Measurements from ENCODE around the gene PDHA2.
"Not testable (repeated sequence)": the region's sequence is repeated elsewhere in the genome, so short reads cannot be mapped to it uniquely, and the experiment has no call there.

Gene PDHA2

DNA sequence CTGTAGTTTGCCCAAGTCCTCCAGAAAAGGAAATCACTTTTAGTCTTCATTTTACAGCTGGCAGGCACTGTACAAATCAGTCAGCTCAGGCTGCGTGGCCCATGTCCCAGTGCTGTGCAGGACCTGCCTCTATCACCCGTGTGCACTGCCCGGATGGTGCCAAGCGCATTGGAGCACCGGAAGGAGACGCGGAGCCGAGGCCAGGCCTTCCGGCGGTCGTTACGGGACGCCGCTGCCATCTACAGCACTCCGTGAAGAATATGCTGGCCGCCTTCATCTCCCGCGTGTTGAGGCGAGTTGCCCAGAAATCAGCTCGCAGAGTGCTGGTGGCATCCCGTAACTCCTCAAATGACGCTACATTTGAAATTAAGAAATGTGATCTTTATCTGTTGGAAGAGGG, at the start of gene PDHA2:
Gene PDHA2 (plus strand): TSS at position 203 of the 400 bp plus-strand sequence. CDS start 58 bp downstream, at position 261.
- H3K9me3 Mint-ChIP-seq, result peaks cover 4 to 6% of the 10 kb centered on the region in 2 donors
- H3K27me3 Mint-ChIP-seq, result no peaks in the 10 kb centered on the region
- DNase-seq (no peak), ATAC-seq (replicated peaks) (no peak)
- H3K4me1 Mint-ChIP-seq, result no peaks in the 10 kb centered on the region
- peaks cover 0 to 2% of the 10 kb centered on the region in 2 donors for H3K36me3 Mint-ChIP-seq
- no peak within 1 kb of the TSS for H3K27ac Mint-ChIP-seq
- no peak within 1 kb of the TSS for H3K4me3 Mint-ChIP-seq

DNA sequence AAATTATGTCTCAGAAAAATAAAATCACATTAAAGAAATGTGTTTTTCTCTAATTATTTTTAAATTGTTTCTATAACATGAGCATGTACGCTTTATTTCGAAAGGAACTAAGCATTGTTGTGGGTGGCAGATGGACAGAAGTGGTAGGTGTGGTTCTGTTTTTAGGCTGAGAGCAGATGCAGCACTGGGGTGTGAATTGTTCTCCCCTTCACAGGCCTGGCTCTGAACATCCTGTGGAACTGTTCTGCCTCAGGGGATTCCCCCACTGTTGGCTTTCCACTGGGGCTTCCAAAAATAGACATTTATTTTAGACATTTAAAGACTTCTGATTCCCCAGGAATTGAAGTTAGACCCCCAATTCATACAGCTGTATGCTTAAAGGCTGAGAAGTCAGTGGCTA, 41.9 kb upstream of the PDHA2 start:
- no peak overlapping the region for H3K27ac Mint-ChIP-seq
- H3K9me3 Mint-ChIP-seq, result peaks cover 0 to 1% of the 10 kb centered on the region in 2 donors
- no peak for DNase-seq
- H3K4me3 Mint-ChIP-seq, result no peak overlapping the region
- no peaks in the 10 kb centered on the region for H3K36me3 Mint-ChIP-seq
- peak; percentile 36 to 59 for ATAC-seq (replicated peaks)
- H3K27me3 Mint-ChIP-seq, result no peaks in the 10 kb centered on the region
- H3K4me1 Mint-ChIP-seq, result no peaks in the 10 kb centered on the region

DNA sequence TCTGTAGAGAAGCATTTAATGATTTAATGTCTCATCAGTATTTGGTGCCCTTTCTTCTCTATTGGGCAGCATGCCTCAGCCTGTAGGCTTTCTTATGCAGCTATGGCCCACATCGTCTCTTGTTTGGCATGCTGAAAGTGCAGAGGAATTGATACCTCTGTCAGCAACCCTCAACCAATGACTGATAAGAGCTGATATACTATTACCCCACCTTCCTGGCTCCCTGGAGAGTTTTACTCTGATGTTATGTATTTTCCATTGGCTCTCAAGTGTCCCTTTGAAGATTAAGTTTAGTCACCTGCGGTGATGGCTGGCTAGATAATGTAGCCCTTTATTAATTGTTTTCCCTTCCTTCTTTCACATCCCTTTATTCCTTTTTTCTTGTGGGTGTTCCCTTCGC, 41.2 kb upstream of the PDHA2 start:
- Mint-ChIP-seq H3K9me3 (peaks cover 0 to 1% of the 10 kb centered on the region in 2 donors), H3K4me1 (no peaks in the 10 kb centered on the region), H3K4me3 (no peak overlapping the region), H3K36me3 (no peaks in the 10 kb centered on the region), H3K27ac (no peak overlapping the region), H3K27me3 (no peaks in the 10 kb centered on the region)
- ATAC-seq (replicated peaks) (no peak), DNase-seq (no peak)

DNA sequence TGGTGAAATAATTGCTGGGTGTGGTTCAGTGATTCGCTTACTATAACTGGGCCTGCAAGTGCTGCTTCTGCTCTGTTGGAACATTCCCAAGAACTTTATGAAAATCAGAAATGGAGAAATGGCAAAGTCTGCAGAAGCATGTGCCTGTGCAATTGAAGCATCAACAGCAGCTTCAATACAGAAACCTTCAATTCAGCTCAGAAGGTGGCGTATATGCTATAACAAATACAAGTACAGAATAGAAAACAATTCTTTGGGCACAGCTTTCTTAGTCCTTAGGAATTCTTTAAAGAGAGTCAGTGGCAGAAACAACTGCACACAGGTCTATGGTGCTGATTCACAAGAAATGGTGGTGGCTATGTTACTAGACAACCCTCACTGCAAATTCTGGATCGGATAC, 18.0 kb upstream of the PDHA2 start:
- H3K27ac Mint-ChIP-seq, result no peak overlapping the region
- DNase-seq (no peak), ATAC-seq (replicated peaks) (no peak)
- no peaks in the 10 kb centered on the region for H3K4me1 Mint-ChIP-seq
- H3K4me3 Mint-ChIP-seq, result no peak overlapping the region
- H3K27me3 Mint-ChIP-seq, result no peaks in the 10 kb centered on the region
- H3K9me3 Mint-ChIP-seq, result no peaks in the 10 kb centered on the region
- no peaks in the 10 kb centered on the region for H3K36me3 Mint-ChIP-seq

DNA sequence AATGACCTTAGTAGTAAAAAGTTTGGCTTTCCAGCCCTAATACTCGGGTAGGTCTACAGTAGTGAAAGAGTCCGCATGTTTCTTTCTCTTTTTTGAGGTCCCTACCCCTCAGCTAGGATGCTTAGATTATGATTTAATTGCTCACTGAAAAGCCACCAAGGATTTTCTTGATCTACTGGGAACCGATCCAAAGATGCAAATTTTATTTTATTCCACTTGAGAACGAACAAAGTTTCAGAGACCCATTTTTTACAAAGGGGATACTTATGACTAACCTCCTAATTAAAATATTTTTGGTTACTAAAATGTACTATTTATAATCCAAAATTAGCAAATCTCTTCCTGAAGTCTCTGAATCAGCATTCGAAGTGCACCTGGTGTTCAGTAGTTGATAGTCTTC, 14.3 kb upstream of the PDHA2 start:
- no peak for DNase-seq
- H3K4me3 Mint-ChIP-seq, result no peak overlapping the region
- no peaks in the 10 kb centered on the region for H3K36me3 Mint-ChIP-seq
- no peak overlapping the region for H3K27ac Mint-ChIP-seq
- H3K4me1 Mint-ChIP-seq, result no peaks in the 10 kb centered on the region
- H3K27me3 Mint-ChIP-seq, result no peaks in the 10 kb centered on the region
- H3K9me3 Mint-ChIP-seq, result peaks cover 0 to 2% of the 10 kb centered on the region in 2 donors
- ATAC-seq (replicated peaks), result no peak

DNA sequence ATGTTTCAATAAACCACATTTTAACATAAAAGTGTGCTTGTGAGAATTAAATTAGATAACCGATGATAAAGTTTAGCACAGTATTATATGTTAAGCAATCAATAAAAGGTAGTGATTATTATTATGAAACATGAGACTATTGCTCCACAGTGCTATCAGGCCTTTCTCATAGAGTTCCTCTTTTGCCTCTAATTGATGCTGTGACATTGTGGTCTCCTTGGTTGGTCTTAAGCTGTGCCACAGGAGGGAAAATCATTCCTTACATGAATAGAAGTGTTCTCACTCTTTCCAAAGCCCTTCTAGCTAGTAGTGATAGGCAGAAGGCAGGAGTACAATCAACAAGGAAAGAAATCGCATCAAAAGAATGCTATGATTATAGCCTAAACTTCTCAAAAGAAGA, 9.2 kb upstream of the PDHA2 start:
- no peaks in the 10 kb centered on the region for H3K27me3 Mint-ChIP-seq
- peaks cover 0 to 2% of the 10 kb centered on the region in 2 donors for H3K9me3 Mint-ChIP-seq
- no peak for DNase-seq
- no peak for ATAC-seq (replicated peaks)
- no peak overlapping the region for H3K27ac Mint-ChIP-seq
- H3K36me3 Mint-ChIP-seq, result no peaks in the 10 kb centered on the region
- H3K4me3 Mint-ChIP-seq, result no peak overlapping the region
- H3K4me1 Mint-ChIP-seq, result no peaks in the 10 kb centered on the region

DNA sequence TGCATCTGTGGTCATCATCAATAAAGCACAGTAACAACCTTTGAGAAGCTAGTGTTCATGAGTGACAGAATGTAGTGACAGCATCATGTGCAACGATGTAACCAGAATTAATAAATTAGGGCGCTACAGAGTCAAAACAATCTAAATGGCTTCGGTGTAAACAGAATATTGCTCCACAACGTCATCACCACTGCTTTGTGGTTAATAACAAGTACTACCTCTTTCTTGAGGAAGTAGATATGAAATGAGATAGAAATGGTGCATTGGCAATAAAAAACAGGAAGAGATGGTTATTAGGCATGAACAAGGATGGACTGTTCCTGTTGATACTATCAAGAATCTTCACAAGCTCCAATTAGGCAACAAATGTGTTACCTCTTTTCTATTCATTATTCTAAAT, 8.7 kb upstream of the PDHA2 start:
- DNase-seq (no peak), ATAC-seq (replicated peaks) (no peak)
- no peak overlapping the region for H3K4me3 Mint-ChIP-seq
- H3K27ac Mint-ChIP-seq, result no peak overlapping the region
- H3K4me1 Mint-ChIP-seq, result no peaks in the 10 kb centered on the region
- H3K9me3 Mint-ChIP-seq, result peaks cover 0 to 2% of the 10 kb centered on the region in 2 donors
- H3K27me3 Mint-ChIP-seq, result no peaks in the 10 kb centered on the region
- no peaks in the 10 kb centered on the region for H3K36me3 Mint-ChIP-seq

DNA sequence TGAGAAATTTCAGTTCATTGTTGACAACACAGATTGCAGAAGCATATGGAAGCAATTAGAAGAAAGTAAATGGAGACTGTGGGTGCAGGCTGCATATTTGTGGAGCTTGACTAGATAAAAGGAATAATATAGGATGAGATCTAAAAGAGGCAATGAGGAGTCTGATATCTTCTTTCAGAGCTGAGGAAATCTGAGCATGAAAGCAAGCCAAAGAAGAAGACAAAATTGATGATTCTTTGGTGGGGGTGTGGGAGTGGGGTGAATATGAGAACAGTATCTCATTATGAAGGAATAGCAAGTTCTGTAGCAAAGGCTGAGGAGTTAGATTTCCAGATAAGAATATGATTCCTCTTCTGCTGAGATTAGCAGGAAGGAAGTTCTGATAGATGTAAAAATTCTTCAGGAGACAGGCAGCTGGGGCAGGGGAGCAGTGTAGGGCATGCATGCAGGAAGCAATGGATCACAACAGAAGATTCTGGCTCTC, 6.1 kb upstream of the PDHA2 start:
- Mint-ChIP-seq H3K4me1 (no peaks in the 10 kb centered on the region), H3K27ac (no peak overlapping the region), H3K36me3 (no peaks in the 10 kb centered on the region), H3K4me3 (no peak overlapping the region), H3K9me3 (peaks cover 0 to 2% of the 10 kb centered on the region in 2 donors), H3K27me3 (no peaks in the 10 kb centered on the region)
- DNase-seq, result no peak
- ATAC-seq (replicated peaks), result no peak

DNA sequence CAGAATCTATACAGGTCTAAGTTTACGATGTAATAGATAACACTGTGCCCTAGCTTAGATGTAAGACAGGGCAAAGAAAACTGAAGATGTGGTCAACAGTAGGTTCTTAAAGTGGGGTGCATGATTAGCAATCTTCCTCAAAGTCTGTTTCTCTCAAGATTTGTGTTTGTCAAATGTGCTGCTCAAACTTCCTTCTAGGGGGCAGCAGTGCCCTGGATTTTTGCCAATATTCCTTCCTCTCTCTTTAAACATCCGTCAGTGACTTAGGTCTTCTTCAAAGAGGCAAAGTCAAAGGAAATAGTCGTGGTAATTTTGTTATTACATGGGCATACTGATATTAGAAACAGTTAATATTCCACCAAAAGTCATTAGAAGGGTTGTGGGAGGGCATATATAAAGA, 4.2 kb upstream of the PDHA2 start:
- Mint-ChIP-seq H3K4me1 (no peaks in the 10 kb centered on the region), H3K27ac (no peak overlapping the region), H3K9me3 (peaks cover under 1 to 6% of the 10 kb centered on the region in 2 donors), H3K4me3 (no peak overlapping the region), H3K36me3 (peaks cover 0 to 2% of the 10 kb centered on the region in 2 donors), H3K27me3 (no peaks in the 10 kb centered on the region)
- ATAC-seq (replicated peaks), result no peak
- no peak for DNase-seq

DNA sequence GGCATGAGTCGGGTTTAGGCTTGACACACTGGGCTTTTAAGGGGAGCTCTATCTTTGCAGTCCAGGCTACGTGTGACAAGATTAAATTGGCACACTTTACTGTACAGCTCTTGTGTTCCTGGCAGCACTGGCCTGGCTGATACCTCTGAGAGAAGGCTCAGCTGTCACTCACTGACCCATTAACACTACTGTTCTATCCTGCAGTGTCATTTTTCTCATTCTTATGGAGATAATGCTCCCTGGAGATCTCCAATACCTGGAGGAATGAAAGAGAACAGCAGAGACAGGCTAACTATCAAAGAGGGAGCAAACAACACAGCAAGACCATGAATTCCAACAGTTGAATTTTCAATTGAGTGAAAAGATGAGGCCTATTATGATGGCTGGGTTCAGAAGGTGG, 1.7 kb upstream of the PDHA2 start:
- Mint-ChIP-seq H3K27me3 (no peaks in the 10 kb centered on the region), H3K36me3 (peaks cover 0 to 2% of the 10 kb centered on the region in 2 donors), H3K4me3 (no peak overlapping the region), H3K27ac (no peak overlapping the region), H3K4me1 (no peaks in the 10 kb centered on the region), H3K9me3 (peaks cover 4 to 6% of the 10 kb centered on the region in 2 donors)
- DNase-seq (no peak), ATAC-seq (replicated peaks) (no peak)

DNA sequence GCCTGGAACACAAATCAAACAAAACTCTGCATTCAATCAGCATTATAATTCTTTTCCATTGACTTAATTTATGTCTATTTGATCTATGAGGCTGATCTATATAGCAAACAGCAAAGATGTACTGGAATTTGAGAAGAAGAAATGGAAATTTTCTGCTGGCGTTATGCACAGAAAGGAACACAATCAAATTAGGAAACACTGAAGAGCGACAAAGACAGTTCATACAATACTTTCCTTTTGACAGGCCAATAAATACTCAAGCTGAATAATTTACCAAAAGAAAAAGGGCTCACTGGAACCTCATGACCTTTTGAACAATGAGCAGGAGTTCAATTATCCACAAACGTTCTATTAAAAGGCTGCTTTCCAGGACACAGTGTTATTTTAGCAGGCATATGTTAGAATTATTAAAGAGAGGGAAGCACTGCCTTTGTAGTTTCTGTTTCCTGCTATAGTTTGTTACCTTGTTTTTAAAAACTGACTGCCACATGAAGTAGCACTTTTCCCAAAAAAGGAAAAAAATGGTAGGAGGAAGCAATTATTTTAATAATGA, 8.1 kb downstream of the PDHA2 start:
- ATAC-seq (replicated peaks), result no peak
- no peaks in the 10 kb centered on the region for H3K4me1 Mint-ChIP-seq

DNA sequence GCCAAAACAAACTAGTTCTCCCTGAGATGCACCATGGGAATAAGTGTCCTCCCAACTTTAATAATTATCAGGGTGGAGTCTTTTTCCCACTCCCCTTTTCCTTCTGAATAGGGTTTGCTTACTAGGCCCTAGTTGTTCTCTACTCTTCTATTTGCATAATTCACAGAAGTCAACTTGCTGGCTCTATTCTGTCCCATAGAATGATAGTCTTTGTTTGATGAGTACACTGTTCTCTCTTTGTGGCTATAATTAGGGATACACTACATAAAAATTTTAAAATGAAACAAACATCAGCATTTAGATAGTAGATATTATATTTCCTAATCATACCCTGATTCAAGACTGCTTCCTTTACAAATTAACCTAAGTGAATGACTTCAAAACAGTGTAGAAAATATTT, 10.3 kb downstream of the PDHA2 start:
- no peaks in the 10 kb centered on the region for H3K9me3 Mint-ChIP-seq
- ATAC-seq (replicated peaks) (no peak), DNase-seq (no peak)
- H3K27ac Mint-ChIP-seq, result no peak overlapping the region
- no peaks in the 10 kb centered on the region for H3K36me3 Mint-ChIP-seq
- H3K27me3 Mint-ChIP-seq, result no peaks in the 10 kb centered on the region
- no peaks in the 10 kb centered on the region for H3K4me1 Mint-ChIP-seq
- no peak overlapping the region for H3K4me3 Mint-ChIP-seq

More for the DNA sequence above, 8.1 kb downstream of the PDHA2 start:
- DNase-seq, result no peak
- Mint-ChIP-seq H3K9me3 (no peaks in the 10 kb centered on the region), H3K27me3 (no peaks in the 10 kb centered on the region), H3K4me3 (no peak overlapping the region), H3K36me3 (no peaks in the 10 kb centered on the region), H3K27ac (no peak overlapping the region)

DNA sequence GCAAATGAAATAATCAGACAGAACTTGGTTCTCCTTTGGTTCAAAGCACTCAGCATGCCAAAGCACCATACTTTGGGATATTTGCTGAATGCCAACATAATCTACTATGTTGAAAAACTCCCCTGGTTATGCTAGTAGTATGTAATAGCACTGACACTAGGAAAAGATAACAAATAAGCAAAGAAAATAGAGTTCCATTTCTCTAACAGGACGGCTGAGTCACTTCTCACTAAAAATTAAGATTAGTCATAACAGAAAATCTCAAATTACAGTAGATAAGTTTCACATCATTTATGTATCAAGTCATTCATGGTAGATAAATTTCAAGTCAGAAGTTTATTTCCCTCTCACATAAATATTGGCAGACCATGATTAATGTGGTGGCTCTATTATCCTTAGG, 17.9 kb downstream of the PDHA2 start:
- H3K4me1 Mint-ChIP-seq, result no peaks in the 10 kb centered on the region
- no peaks in the 10 kb centered on the region for H3K36me3 Mint-ChIP-seq
- no peaks in the 10 kb centered on the region for H3K27me3 Mint-ChIP-seq

DNA sequence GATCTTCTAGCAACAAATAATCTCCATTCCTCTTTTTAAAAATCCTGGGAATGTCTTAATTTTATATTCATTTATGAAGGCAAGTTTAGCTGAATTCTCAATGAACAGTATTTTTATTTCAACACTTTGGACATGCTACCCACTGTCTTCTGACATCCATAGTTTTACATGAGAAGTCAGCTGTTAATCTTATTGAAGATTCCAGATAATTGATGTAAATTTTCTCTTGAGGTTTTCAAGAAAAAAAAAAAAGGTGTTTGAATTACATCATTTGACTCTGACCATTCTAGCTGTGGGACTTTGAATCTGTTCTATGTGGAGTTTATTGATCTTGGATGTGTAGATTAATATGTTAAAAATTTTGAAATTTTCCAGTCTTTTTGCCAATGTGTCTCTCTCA, 28.0 kb downstream of the PDHA2 start:
- Mint-ChIP-seq H3K9me3 (peaks cover 0 to 12% of the 10 kb centered on the region in 2 donors), H3K4me1 (no peaks in the 10 kb centered on the region), H3K27me3 (no peaks in the 10 kb centered on the region), H3K4me3 (no peak overlapping the region), H3K27ac (no peak overlapping the region), H3K36me3 (no peaks in the 10 kb centered on the region)
- ATAC-seq (replicated peaks) (no peak), DNase-seq (no peak)

More for the DNA sequence above, 17.9 kb downstream of the PDHA2 start:
- no peak overlapping the region for H3K27ac Mint-ChIP-seq
- peaks cover 0 to 3% of the 10 kb centered on the region in 2 donors for H3K9me3 Mint-ChIP-seq
- DNase-seq, result no peak
- H3K4me3 Mint-ChIP-seq, result no peak overlapping the region
- no peak for ATAC-seq (replicated peaks)

DNA sequence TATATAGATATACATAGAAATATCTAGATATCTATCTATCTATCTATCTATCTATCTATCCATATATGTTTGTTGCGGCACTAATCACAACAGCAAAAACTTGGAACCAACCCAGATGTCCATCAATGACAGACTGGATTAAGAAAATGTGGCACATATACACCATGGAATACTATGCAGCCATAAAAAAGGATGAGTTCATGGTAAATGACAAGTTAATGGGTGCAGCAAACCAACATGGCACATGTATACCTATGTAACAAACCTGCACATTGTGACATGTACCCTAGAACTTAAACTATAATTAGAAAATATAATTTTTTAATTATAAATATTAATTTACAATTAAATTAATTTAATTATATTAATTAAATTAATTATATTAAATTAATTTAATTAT, 29.5 kb downstream of the PDHA2 start:
- H3K4me3 Mint-ChIP-seq; H3K4me1 Mint-ChIP-seq; H3K27ac Mint-ChIP-seq; DNase-seq; H3K27me3 Mint-ChIP-seq; ATAC-seq (replicated peaks); H3K36me3 Mint-ChIP-seq: not testable (repeated sequence)
- H3K9me3 Mint-ChIP-seq, result peaks cover 0 to 12% of the 10 kb centered on the region in 2 donors
